PC-9 (cell line): ENCODE results near the gene TMEM120B.
A peak's percentile ranks its signal among the peaks of the same experiment; 100 is the strongest.

Experiments
- CTCF ChIP-seq: fragments of 200-600 bp; sonication (generic); conservative IDR thresholded peaks from 2 replicates; pipeline ENCODE4 v1.6.1; 2017; ENCODE audit warnings: mixed run types, antibody characterized with exemption, mild to moderate bottlenecking, moderate library complexity
- EZH2 ChIP-seq: fragments of 200-600 bp; sonication (generic); IDR thresholded peaks from 2 replicates; pipeline ENCODE4 v1.8.0; 2017; ENCODE audit warnings: antibody characterized with exemption, low read depth

GRCh38 chr12:121793838-121794533, 81.4 kb downstream of the TMEM120B start:
- TF ChIP-seq EZH2 (no peak), CTCF (peak; percentile 87)
